Calu3 (cell line): ENCODE results near the gene TINCR. TPM values are rescaled to one million over a fixed set of nuclear protein-coding genes. Genes with fewer than 3 reads are reported as not detected.

Experiments used
- BruUV-seq: library from RNA; stranded (reverse); fragments of 400-500 nt; replicated peaks from 2 replicates; lab custom pipeline; 2021; lab: Mats Ljungman, UMichigan
- CTCF ChIA-PET: fragments of 300-600 bp; sonication (Branson Sonifier 250); formaldehyde crosslinking; loops from one replicate; lab custom pipeline; 2022; ENCODE audit warnings: antibody characterized with exemption; lab: Charles Lee
- DNase-seq: peaks from one replicate; pipeline ENCODE4 v3.0.0; 2022
- H3K27ac Mint-ChIP-seq: one replicate; pipeline ENCODE4 v1.8.0; 2022; ENCODE audit warnings: mixed read lengths; ENCODE audit not compliant: unreplicated experiment
- H3K27me3 Mint-ChIP-seq: one replicate; pipeline ENCODE4 v1.8.0; 2022; ENCODE audit warnings: mixed read lengths; ENCODE audit not compliant: unreplicated experiment
- H3K36me3 Mint-ChIP-seq: one replicate; pipeline ENCODE4 v1.8.0; 2022; ENCODE audit warnings: mild to moderate bottlenecking, moderate library complexity, mixed read lengths; ENCODE audit not compliant: insufficient read depth, unreplicated experiment
- H3K4me1 Mint-ChIP-seq: one replicate; pipeline ENCODE4 v1.8.0; 2022; ENCODE audit warnings: mild to moderate bottlenecking, low read depth, mixed read lengths; ENCODE audit not compliant: unreplicated experiment
- H3K4me3 Mint-ChIP-seq: one replicate; pipeline ENCODE4 v1.8.0; 2022; ENCODE audit warnings: mild to moderate bottlenecking, low read depth, moderate library complexity, mixed read lengths; ENCODE audit not compliant: unreplicated experiment
- H3K9me3 Mint-ChIP-seq: one replicate; pipeline ENCODE4 v1.8.0; 2022; ENCODE audit warnings: low read depth, mixed read lengths; ENCODE audit not compliant: unreplicated experiment
- intact Hi-C: fragments of 100-400 bp; cut with micrococcal nuclease; formaldehyde crosslinking; loops from one replicate; pipeline ENCODE4 v1.10.0; 2022; ENCODE audit not compliant: unreplicated experiment
- total RNA-seq: library from RNA; stranded (reverse); gene quantifications from 2 replicates; pipeline ENCODE4 v1.2.3, GENCODE V29; 2022
- TF ChIP-seq, protein P1 (sequence below): fragments of 200-600 bp; IDR thresholded peaks from one replicate; pipeline ENCODE4 v1.8.0; 2022; ENCODE audit warnings: antibody characterized with exemption; ENCODE audit not compliant: unreplicated experiment

Gene TINCR
- total RNA-seq, 1 experiment from 2014 or later = 0.40 TPM

DNA sequence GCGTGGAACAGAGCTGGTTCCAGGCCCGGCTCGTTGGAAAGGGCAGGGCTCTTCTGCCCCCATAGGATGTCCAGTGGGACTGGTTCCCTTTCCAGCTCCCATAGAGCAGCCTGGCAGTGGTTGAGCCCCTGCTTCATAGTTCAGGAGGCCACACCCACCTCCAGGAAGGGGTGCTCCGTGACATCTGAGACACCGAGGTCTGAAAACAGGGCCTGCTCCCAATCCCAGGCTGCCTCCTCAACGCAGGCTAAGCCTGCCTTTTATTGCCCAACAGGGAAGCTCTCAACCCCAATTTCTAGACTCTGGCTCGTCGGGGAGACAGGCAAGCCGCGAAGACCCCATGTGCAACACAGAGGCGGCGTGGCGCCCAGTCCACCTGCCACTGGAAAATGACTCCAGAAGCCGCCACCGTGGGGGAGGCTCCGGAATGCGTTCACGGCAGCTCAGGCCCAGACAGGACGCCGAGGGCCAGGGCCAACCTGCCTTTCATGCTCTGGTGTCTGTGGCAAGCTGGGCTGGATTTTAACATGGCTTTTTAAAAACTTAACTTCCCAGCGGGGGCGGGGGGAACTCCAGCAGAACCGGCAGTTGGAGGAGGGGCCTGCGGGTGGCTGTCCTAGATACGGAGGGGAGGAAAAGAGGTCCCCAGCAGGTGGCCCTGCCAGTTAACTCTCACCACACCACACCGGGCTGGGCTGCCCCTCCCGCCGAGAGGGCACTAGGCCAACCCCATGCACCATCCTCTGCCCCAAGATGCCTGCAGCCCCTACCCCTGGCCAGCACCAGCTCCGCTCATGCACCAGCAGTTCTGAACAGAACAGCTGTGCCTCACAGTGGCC lies 17.9 kb upstream of the TINCR start:
- BruUV-seq = no TSS peak

DNA sequence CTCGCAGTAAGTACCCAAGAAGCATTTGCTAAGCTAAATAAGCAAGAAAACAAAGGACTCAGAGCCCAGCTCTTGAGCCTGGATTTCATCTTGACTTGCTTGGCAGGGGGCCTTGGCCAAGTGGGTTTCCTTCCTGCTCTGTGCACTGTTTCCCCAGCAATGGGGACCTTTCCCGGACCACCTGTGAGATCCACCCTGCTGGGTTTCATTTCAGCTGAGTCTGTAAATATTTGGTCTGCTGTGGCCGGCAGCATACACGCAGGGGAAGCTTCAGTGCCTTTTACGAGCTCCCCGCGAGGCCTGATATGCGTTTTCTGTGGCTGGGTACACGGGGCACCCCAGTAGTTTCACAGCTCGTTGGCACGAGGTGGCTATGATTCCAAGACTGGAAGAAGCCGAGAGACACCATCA lies 12.4 kb upstream of the TINCR start:
- H3K36me3 Mint-ChIP-seq = no peaks in the 10 kb centered on the region
- no peak for DNase-seq
- no peak overlapping the region for H3K27ac Mint-ChIP-seq
- BruUV-seq = no TSS peak
- H3K9me3 Mint-ChIP-seq = no peaks in the 10 kb centered on the region
- H3K27me3 Mint-ChIP-seq = no peaks in the 10 kb centered on the region
- no peak overlapping the region for H3K4me3 Mint-ChIP-seq
- H3K4me1 Mint-ChIP-seq = no peaks in the 10 kb centered on the region
- intact Hi-C loops = no loop called here
- CTCF ChIA-PET = interaction anchor here (0.6 kb wide), 1 partner anchor 265 kb away, joined by 3 read pairs; no protein-coding TSS in a partner anchor
- TF ChIP-seq, protein P1, sequence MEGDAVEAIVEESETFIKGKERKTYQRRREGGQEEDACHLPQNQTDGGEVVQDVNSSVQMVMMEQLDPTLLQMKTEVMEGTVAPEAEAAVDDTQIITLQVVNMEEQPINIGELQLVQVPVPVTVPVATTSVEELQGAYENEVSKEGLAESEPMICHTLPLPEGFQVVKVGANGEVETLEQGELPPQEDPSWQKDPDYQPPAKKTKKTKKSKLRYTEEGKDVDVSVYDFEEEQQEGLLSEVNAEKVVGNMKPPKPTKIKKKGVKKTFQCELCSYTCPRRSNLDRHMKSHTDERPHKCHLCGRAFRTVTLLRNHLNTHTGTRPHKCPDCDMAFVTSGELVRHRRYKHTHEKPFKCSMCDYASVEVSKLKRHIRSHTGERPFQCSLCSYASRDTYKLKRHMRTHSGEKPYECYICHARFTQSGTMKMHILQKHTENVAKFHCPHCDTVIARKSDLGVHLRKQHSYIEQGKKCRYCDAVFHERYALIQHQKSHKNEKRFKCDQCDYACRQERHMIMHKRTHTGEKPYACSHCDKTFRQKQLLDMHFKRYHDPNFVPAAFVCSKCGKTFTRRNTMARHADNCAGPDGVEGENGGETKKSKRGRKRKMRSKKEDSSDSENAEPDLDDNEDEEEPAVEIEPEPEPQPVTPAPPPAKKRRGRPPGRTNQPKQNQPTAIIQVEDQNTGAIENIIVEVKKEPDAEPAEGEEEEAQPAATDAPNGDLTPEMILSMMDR = no peak

More for the DNA sequence above, 17.9 kb upstream of the TINCR start:
- H3K27ac Mint-ChIP-seq = no peak overlapping the region
- peaks cover 35% of the 10 kb centered on the region for H3K36me3 Mint-ChIP-seq
- DNase-seq = no peak
- H3K9me3 Mint-ChIP-seq = no peaks in the 10 kb centered on the region
- H3K4me3 Mint-ChIP-seq = no peak overlapping the region
- CTCF ChIA-PET = no interaction called here
- TF ChIP-seq, protein P1 = no peak
- H3K27me3 Mint-ChIP-seq = no peaks in the 10 kb centered on the region
- intact Hi-C loops = no loop called here
- no peaks in the 10 kb centered on the region for H3K4me1 Mint-ChIP-seq

DNA sequence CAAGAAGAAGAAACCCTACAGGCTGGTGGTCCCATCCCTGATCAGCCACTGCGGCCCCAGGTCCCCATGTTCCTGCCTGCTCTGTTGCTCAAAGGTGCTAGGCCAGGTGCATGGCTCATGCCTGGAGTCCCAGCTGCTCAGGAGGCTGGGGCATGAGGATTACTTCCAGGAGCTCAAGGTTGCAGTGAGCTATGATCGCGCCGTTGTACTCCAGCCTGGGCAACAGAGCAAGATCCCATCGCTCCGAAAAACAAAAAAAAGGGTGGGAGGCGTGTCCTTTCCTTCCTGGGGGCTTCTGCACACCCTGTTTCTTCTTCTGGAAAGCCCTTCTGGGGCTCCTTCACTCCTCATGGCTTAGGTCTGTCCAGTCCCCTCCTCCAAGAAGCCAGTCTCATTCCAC lies 11.9 kb upstream of the TINCR start:
- Mint-ChIP-seq H3K36me3 (no peaks in the 10 kb centered on the region), H3K9me3 (no peaks in the 10 kb centered on the region), H3K4me3 (no peak overlapping the region), H3K27me3 (no peaks in the 10 kb centered on the region), H3K4me1 (no peaks in the 10 kb centered on the region), H3K27ac (no peak overlapping the region)
- TF ChIP-seq, protein P1 = no peak
- DNase-seq = no peak
- CTCF ChIA-PET = no interaction called here
- no TSS peak for BruUV-seq
- intact Hi-C loops = no loop called here

DNA sequence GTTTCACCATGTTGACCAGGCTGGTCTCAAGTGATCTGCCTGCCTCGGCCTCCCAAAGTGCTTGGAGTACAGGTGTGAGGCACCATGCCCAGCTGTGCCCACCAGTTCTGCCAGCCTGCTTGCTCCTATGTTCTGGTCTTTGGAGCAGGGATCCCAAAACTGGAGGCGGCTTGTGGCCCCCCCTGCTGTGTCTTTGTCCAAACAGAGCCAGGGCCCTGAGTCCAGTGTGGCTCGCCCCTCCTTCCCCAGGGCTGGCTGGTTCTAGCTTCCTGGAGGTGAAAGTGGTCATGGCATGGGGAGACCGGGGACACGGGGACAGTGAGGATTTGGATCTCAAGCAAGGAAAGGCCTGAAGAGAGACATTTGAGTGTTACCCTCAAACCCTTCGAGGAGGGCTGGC lies 11.5 kb upstream of the TINCR start:
- H3K27me3 Mint-ChIP-seq = no peaks in the 10 kb centered on the region
- CTCF ChIA-PET = no interaction called here
- no peaks in the 10 kb centered on the region for H3K4me1 Mint-ChIP-seq
- BruUV-seq = no TSS peak
- H3K27ac Mint-ChIP-seq = no peak overlapping the region
- H3K9me3 Mint-ChIP-seq = no peaks in the 10 kb centered on the region
- H3K36me3 Mint-ChIP-seq = no peaks in the 10 kb centered on the region
- TF ChIP-seq, protein P1 = no peak
- DNase-seq = no peak
- H3K4me3 Mint-ChIP-seq = no peak overlapping the region
- intact Hi-C loops = no loop called here
